HG03354 (cell line): ENCODE results near the gene TCP11L2.

Experiments
- ATAC-seq: cut with Tn5 transposase; IDR thresholded peaks from one replicate; pipeline ENCODE4 v1.9.1; 2021; ENCODE audit warnings: mild to moderate bottlenecking; ENCODE audit not compliant: unreplicated experiment, poor library complexity, severe bottlenecking

The TCP11L2 gene

GRCh38 chr12:106386813-106387535 is 84.4 kb downstream of the TCP11L2 start:
- ATAC-seq = no peak

GRCh38 chr12:106387848-106388377 is 85.4 kb downstream of the TCP11L2 start:
- ATAC-seq = no peak

GRCh38 chr12:106389151-106389550 is 86.6 kb downstream of the TCP11L2 start:
- no peak for ATAC-seq

GRCh38 chr12:106392759-106393158 is 90.2 kb downstream of the TCP11L2 start:
- ATAC-seq = no peak
